ENCODE measurements around the gene CSF3R.

GRCh38 chr1:36457691-36458090 is 25.0 kb downstream of the CSF3R start:
- no peak for TF ChIP-seq POLR2A (IDR thresholded peaks at IDR 0.05)
- TF ChIP-seq, protein P1, sequence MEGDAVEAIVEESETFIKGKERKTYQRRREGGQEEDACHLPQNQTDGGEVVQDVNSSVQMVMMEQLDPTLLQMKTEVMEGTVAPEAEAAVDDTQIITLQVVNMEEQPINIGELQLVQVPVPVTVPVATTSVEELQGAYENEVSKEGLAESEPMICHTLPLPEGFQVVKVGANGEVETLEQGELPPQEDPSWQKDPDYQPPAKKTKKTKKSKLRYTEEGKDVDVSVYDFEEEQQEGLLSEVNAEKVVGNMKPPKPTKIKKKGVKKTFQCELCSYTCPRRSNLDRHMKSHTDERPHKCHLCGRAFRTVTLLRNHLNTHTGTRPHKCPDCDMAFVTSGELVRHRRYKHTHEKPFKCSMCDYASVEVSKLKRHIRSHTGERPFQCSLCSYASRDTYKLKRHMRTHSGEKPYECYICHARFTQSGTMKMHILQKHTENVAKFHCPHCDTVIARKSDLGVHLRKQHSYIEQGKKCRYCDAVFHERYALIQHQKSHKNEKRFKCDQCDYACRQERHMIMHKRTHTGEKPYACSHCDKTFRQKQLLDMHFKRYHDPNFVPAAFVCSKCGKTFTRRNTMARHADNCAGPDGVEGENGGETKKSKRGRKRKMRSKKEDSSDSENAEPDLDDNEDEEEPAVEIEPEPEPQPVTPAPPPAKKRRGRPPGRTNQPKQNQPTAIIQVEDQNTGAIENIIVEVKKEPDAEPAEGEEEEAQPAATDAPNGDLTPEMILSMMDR (IDR thresholded peaks at IDR 0.05), result no peak
- no peak for TF ChIP-seq POLR2AphosphoS5 (IDR thresholded peaks at IDR 0.05)

Measured in suprapubic skin (tissue), 4 donors.